GM19468 (cell line): Measurements from ENCODE around the gene BRMS1L.

Experiments used
- ATAC-seq: cut with Tn5 transposase; IDR thresholded peaks from one replicate; pipeline ENCODE4 v1.9.1; 2021; ENCODE audit warnings: mild to moderate bottlenecking, moderate library complexity, moderate number of reproducible peaks; ENCODE audit not compliant: unreplicated experiment; ENCODE audit errors: extremely low read depth

BRMS1L gene

GRCh38 chr14:35915185-35915584 is 89.0 kb downstream of the BRMS1L start:
- ATAC-seq: no peak

- no peak for ATAC-seq
Measured at GRCh38 chr14:35915775-35916174, 89.6 kb downstream of the BRMS1L start.
